ENCODE results near the gene JAG2. TPM values are rescaled to one million over a fixed set of nuclear protein-coding genes. Genes with fewer than 3 reads are reported as not detected.

The JAG2 gene
- total RNA-seq, 1 donor from 2014 or later: 2.4 TPM

DNA sequence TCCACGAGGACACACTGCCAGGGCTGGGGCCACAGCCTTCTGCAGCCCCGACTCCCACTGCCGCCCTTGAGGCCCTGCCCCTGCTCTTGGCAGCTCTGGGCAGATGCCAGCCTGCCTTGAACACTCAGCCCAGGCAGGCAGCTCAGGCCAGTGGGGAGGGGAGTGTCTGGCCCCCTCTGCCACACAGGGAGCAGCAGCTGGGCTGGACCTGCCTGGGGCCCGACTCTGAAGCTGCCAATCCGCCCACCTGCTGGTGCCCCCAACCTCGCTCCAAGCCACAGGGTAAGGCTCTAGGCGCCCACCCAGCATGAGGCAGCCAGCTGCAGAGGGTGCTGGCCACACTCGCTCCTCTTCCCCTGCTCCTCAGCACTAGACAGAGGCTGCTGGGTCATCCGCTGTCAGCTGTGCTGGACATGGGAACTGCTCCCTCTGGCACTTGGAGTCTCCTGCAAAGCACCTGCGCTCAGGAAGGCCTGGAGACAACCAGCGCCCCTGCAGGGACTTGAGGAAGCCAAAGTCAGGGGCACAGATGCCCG lies 37.2 kb upstream of the JAG2 start:
- TF ChIP-seq, protein P1, sequence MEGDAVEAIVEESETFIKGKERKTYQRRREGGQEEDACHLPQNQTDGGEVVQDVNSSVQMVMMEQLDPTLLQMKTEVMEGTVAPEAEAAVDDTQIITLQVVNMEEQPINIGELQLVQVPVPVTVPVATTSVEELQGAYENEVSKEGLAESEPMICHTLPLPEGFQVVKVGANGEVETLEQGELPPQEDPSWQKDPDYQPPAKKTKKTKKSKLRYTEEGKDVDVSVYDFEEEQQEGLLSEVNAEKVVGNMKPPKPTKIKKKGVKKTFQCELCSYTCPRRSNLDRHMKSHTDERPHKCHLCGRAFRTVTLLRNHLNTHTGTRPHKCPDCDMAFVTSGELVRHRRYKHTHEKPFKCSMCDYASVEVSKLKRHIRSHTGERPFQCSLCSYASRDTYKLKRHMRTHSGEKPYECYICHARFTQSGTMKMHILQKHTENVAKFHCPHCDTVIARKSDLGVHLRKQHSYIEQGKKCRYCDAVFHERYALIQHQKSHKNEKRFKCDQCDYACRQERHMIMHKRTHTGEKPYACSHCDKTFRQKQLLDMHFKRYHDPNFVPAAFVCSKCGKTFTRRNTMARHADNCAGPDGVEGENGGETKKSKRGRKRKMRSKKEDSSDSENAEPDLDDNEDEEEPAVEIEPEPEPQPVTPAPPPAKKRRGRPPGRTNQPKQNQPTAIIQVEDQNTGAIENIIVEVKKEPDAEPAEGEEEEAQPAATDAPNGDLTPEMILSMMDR (IDR thresholded peaks at IDR 0.05; ENCODE audit: insufficient read depth, low read length, poor library complexity, severe bottlenecking): no peak
- DNase-seq (ENCODE audit: low read depth): no peak
- Histone ChIP-seq H3K36me3 (ENCODE audit: control insufficient read depth, insufficient read depth, low read length) (no peaks in the 10 kb centered on the region), H3K27me3 (ENCODE audit: control insufficient read depth, insufficient read depth, low read length) (peaks cover 10% of the 10 kb centered on the region), H3K4me3 (ENCODE audit: low read depth, low read length) (no peak overlapping the region)

DNA sequence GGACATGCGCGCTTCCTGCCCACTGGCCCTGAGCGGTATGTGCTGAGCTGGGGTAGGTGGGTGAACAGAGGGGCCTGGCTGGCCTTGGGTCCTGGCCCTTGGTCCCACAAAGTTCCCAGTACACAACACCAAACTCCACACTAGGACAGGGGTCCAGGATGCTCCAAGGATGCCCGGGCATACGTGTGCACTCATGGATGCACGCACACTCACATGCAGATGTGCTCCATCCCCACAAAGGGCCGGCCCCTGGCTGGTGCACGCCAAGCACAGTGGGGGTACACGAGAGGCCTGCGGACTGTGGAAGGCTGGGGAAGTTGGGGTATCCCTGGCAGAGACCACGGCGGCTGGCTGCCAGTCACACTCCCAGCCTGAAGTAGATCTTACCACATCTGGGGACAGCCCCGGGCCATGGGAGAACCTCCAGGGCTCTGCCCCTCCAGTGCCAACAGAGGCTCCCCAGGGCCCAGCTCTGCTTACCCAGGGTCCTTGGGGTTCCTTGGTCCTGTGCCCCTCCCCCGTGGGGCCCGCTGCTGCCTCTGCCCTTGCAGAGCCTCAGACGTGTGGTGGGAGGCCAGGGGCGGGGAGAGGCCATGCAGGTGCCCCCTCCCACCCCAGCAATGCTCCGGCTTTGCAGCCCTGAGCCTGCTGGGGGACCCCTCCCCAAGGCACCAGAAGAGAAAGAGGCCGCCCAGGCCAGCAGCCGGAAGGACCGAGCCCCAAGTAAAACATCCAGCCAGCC lies 36.5 kb upstream of the JAG2 start:
- H3K36me3 ChIP-seq (ENCODE audit: control insufficient read depth, insufficient read depth, low read length): no peaks in the 10 kb centered on the region
- no peak overlapping the region for H3K4me3 ChIP-seq (ENCODE audit: low read depth, low read length)
- TF ChIP-seq, protein P1 (IDR thresholded peaks at IDR 0.05; ENCODE audit: insufficient read depth, low read length, poor library complexity, severe bottlenecking): no peak
- H3K27me3 ChIP-seq (ENCODE audit: control insufficient read depth, insufficient read depth, low read length): peaks cover 10% of the 10 kb centered on the region
- DNase-seq (ENCODE audit: low read depth): no peak

DNA sequence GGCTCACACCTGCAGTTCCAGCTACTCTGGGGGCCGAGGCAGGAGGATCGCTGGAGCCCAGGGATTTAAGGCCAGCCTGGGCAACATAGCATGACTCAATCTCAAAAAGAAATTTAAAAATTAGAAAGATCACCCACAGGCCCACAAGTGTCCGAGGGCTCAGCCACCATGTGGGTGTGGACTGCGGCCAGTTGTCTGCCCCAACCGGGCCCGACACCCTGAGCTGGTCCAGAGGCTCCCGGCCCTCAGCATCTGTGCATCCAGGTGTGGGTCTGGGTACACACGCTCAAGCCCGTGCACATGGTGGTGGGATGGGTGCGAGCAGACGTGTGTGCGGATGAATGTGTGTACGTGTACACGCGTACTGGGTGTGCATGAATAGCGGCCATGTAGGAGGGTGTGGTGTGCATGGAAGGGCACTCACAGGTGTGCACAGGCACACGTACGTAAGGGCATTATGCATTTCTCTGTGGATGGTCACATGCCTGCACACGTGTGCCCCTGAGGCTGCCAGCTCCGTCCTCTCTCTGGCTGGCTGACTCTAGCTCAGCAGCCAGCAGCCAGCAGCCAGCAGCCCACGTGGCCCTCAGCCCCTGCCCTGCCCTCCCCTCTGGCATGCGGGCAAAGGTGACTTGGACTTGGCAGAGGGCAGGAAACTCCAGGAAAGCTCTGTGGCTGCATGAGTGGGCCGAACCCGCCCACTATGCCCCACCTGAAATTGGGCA lies 35.8 kb upstream of the JAG2 start:
- DNase-seq (ENCODE audit: low read depth): peak; percentile 28
- Histone ChIP-seq H3K36me3 (ENCODE audit: control insufficient read depth, insufficient read depth, low read length) (no peaks in the 10 kb centered on the region), H3K4me3 (ENCODE audit: low read depth, low read length) (no peak overlapping the region), H3K27me3 (ENCODE audit: control insufficient read depth, insufficient read depth, low read length) (peaks cover 10% of the 10 kb centered on the region)
- TF ChIP-seq, protein P1 (IDR thresholded peaks at IDR 0.05; ENCODE audit: insufficient read depth, low read length, poor library complexity, severe bottlenecking): no peak

DNA sequence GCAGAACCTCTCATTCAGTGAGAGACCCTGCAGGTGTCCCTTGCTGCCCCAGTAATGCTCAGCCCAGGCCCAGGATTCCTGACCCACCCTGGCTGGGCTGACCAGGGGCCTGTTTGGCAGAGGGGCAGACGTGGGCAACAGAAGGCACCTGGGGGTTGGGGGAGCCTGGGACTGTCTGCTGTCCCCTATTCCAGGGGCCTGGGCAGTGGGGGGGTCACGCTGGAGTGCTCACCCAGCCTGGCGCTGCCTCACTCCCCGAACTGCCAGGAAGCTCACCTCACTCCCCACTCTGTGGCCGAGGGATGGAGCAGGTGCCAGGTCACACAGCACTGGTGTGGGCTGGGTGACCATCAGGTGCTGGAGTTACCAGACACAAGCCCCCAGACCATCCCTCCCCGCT lies 35.1 kb upstream of the JAG2 start:
- TF ChIP-seq, protein P1 (IDR thresholded peaks at IDR 0.05; ENCODE audit: insufficient read depth, low read length, poor library complexity, severe bottlenecking): no peak
- peaks cover 10% of the 10 kb centered on the region for H3K27me3 ChIP-seq (ENCODE audit: control insufficient read depth, insufficient read depth, low read length)
- H3K4me3 ChIP-seq (ENCODE audit: low read depth, low read length): no peak overlapping the region
- H3K36me3 ChIP-seq (ENCODE audit: control insufficient read depth, insufficient read depth, low read length): no peaks in the 10 kb centered on the region
- no peak for DNase-seq (ENCODE audit: low read depth)

DNA sequence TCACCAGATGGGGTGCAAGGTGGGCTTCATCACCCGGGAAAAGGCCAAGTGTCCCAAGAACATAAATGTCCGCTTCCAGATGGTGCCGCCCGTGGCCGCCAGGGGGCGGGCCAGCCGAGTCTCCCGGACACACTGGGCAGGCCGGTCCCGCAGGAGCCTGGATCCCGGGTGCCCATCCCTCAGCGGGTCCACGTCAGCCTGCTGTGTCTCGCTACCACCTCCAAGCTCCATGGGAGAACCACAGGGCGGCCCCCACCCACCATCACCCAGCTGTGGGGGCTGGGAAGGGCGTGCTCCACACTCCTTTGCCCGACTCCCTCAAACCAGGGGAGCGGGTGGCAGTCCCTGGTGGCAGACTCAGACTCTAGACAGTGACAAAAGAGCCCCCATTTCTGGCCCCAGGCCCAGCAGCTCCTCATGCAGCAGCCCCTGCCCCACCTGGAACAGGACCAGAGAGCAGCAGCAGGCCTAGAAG lies 34.5 kb upstream of the JAG2 start:
- no peaks in the 10 kb centered on the region for H3K36me3 ChIP-seq (ENCODE audit: control insufficient read depth, insufficient read depth, low read length)
- no peak for DNase-seq (ENCODE audit: low read depth)
- peaks cover 13% of the 10 kb centered on the region for H3K27me3 ChIP-seq (ENCODE audit: control insufficient read depth, insufficient read depth, low read length)
- TF ChIP-seq, protein P1 (IDR thresholded peaks at IDR 0.05; ENCODE audit: insufficient read depth, low read length, poor library complexity, severe bottlenecking): peak; percentile 84
- no peak overlapping the region for H3K4me3 ChIP-seq (ENCODE audit: low read depth, low read length)
